Natural killer cell (primary cell): ENCODE data around the gene C19orf85. TPM values are rescaled to one million over a fixed set of nuclear protein-coding genes. Genes with fewer than 3 reads are reported as not detected.

ENCODE experiments used
- ATAC-seq, 3 donors: fragments of 150-1000 bp in 2 of 3; fragments of 200-7000 bp in 1 of 3; cut with Tn5 transposase; 1 replicate in 1 of 3; 2 replicates in 2 of 3; pipeline ENCODE4 v1.10.0; 2021; ENCODE audit warnings: mild to moderate bottlenecking in 2 of 3, moderate library complexity in 2 of 3
- DNase-seq, 2 donors: peaks; one replicate each; pipeline versions ENCODE4 v3.0.0 to v3.0.0-alpha.2; 2013 to 2021; ENCODE audit warnings: mixed read lengths in 1 of 2
- H3K27ac ChIP-seq: one replicate; pipeline ENCODE4 v1.5.1; 2013; ENCODE audit warnings: mild to moderate bottlenecking, low read length
- H3K27me3 ChIP-seq: one replicate; pipeline ENCODE4 v1.6.1; 2013; ENCODE audit warnings: low read length; ENCODE audit not compliant: control insufficient read depth, insufficient read depth
- H3K36me3 ChIP-seq: one replicate; pipeline ENCODE4 v1.6.1; 2013; ENCODE audit warnings: low read length; ENCODE audit not compliant: control insufficient read depth, insufficient read depth
- H3K4me1 ChIP-seq: one replicate; pipeline ENCODE4 v1.6.1; 2013; ENCODE audit warnings: low read length; ENCODE audit not compliant: control insufficient read depth, insufficient read depth
- H3K4me3 ChIP-seq: one replicate; pipeline ENCODE4 v1.5.1; 2013; ENCODE audit warnings: low read length
- H3K9me3 ChIP-seq: one replicate; pipeline ENCODE4 v1.6.1; 2013; ENCODE audit warnings: low read length; ENCODE audit not compliant: control insufficient read depth, insufficient read depth
- H3K27ac Mint-ChIP-seq, 2 donors: one replicate each; pipeline ENCODE4 v1.8.0; 2022; ENCODE audit warnings: mild to moderate bottlenecking in 2 of 2, mixed read lengths in 2 of 2, moderate library complexity in 1 of 2
- H3K27me3 Mint-ChIP-seq, 2 donors: one replicate each; pipeline ENCODE4 v1.8.0; 2022; ENCODE audit warnings: low read depth in 2 of 2, mixed read lengths in 2 of 2
- H3K36me3 Mint-ChIP-seq: one replicate; pipeline ENCODE4 v1.8.0; 2022; ENCODE audit warnings: mixed read lengths
- H3K4me1 Mint-ChIP-seq, 2 donors: one replicate each; pipeline ENCODE4 v1.8.0; 2022; ENCODE audit warnings: mixed read lengths in 2 of 2
- H3K4me3 Mint-ChIP-seq: one replicate; pipeline ENCODE4 v1.8.0; 2022; ENCODE audit warnings: mild to moderate bottlenecking, moderate library complexity, mixed read lengths
- H3K9me3 Mint-ChIP-seq, 2 donors: one replicate each; pipeline ENCODE4 v1.8.0; 2022; ENCODE audit warnings: mixed read lengths in 2 of 2
- CTCF ChIP-seq: fragments of 200-600 bp; IDR thresholded peaks from one replicate; pipeline ENCODE4 v1.8.0; 2022; ENCODE audit warnings: antibody characterized with exemption
- WGBS: methylation state at CpG from one replicate; pipeline ENCODE4 v1.1.7; 2013; ENCODE audit warnings: missing lambda C conversion rate; ENCODE audit not compliant: insufficient coverage; 5-methylcytosine and 5-hydroxymethylcytosine counted together
- intact Hi-C: fragments of 100-400 bp; cut with micrococcal nuclease; formaldehyde crosslinking; loops from one replicate; pipeline ENCODE4 v1.14.2; 2022
- total RNA-seq, 4 donors: library from RNA; stranded (reverse); fragments of 120-200 nt in 1 of 4; gene quantifications; one replicate each; pipeline versions ENCODE4 v1.2.3 to v1.2.4, GENCODE V29; 2013 to 2022

C19orf85 gene
- total RNA-seq, 3 donors from 2014 or later (not counting 1 experiment from before 2014, with no cell fraction given): not detected

- peaks cover 12% of the 10 kb centered on the region for H3K4me1 ChIP-seq
- no peak overlapping the region for H3K4me3 ChIP-seq
- Mint-ChIP-seq H3K27me3 (peaks cover 1 to 21% of the 10 kb centered on the region in 2 donors), H3K4me3 (no peak overlapping the region), H3K4me1 (peaks cover 10 to 21% of the 10 kb centered on the region in 2 donors), H3K27ac (no peak overlapping the region), H3K36me3 (no peaks in the 10 kb centered on the region), H3K9me3 (no peaks in the 10 kb centered on the region)
- ATAC-seq: no peak
- intact Hi-C loops: loop anchor here (2.0 kb wide), 1 partner anchor 163 kb away; no protein-coding TSS in a partner anchor
- no peak for DNase-seq
- no peak overlapping the region for H3K27ac ChIP-seq
- no peaks in the 10 kb centered on the region for H3K9me3 ChIP-seq
- 76% methylated on average over 11 of the region's 11 CpGs for WGBS
- no peaks in the 10 kb centered on the region for H3K36me3 ChIP-seq
- TF ChIP-seq CTCF: no peak
- H3K27me3 ChIP-seq: peaks cover 16% of the 10 kb centered on the region
Observed at GRCh38 chr19:55455576-55456235, 8.8 kb downstream of the C19orf85 start.

GRCh38 chr19:55454787-55455243 is 9.7 kb downstream of the C19orf85 start:
- Histone ChIP-seq H3K27ac (no peak overlapping the region), H3K36me3 (no peaks in the 10 kb centered on the region), H3K9me3 (no peaks in the 10 kb centered on the region), H3K27me3 (peaks cover 20% of the 10 kb centered on the region), H3K4me3 (no peak overlapping the region), H3K4me1 (peaks cover 12% of the 10 kb centered on the region)
- WGBS: 78% methylated on average over 14 of the region's 14 CpGs
- TF ChIP-seq CTCF: peak; percentile 40
- peaks cover under 1 to 17% of the 10 kb centered on the region in 2 donors for H3K4me1 Mint-ChIP-seq
- ATAC-seq (peak in 1 of 3 donors; percentile 55), DNase-seq (peak in 1 of 2 donors; percentile 69)
- intact Hi-C loops: loop anchor here (2.0 kb wide), 1 partner anchor 162 kb away; no protein-coding TSS in a partner anchor
- peaks cover 8 to 26% of the 10 kb centered on the region in 2 donors for H3K27me3 Mint-ChIP-seq
- H3K9me3 Mint-ChIP-seq: no peaks in the 10 kb centered on the region
- H3K4me3 Mint-ChIP-seq: no peak overlapping the region
- H3K36me3 Mint-ChIP-seq: no peaks in the 10 kb centered on the region
- H3K27ac Mint-ChIP-seq: no peak overlapping the region

- DNase-seq: no peak
- no peaks in the 10 kb centered on the region for H3K9me3 Mint-ChIP-seq
- Histone ChIP-seq H3K27me3 (peaks cover 23% of the 10 kb centered on the region), H3K4me1 (peaks cover 12% of the 10 kb centered on the region), H3K9me3 (no peaks in the 10 kb centered on the region), H3K27ac (no peak overlapping the region), H3K4me3 (no peak overlapping the region), H3K36me3 (no peaks in the 10 kb centered on the region)
- H3K27ac Mint-ChIP-seq: no peak overlapping the region
- intact Hi-C loops: loop anchor here (2.0 kb wide), 1 partner anchor 161 kb away; no protein-coding TSS in a partner anchor
- peaks cover 0 to 17% of the 10 kb centered on the region in 2 donors for H3K4me1 Mint-ChIP-seq
- H3K36me3 Mint-ChIP-seq: no peaks in the 10 kb centered on the region
- no peak for TF ChIP-seq CTCF
- H3K4me3 Mint-ChIP-seq: peak overlapping the region; percentile 5
- ATAC-seq: no peak
- WGBS: 94% methylated on average over 12 of the region's 12 CpGs
- H3K27me3 Mint-ChIP-seq: peaks cover 8 to 26% of the 10 kb centered on the region in 2 donors
Observed at GRCh38 chr19:55453511-55454260, 10.9 kb downstream of the C19orf85 start.
